ENCODE results near the gene RFX4.

DNA sequence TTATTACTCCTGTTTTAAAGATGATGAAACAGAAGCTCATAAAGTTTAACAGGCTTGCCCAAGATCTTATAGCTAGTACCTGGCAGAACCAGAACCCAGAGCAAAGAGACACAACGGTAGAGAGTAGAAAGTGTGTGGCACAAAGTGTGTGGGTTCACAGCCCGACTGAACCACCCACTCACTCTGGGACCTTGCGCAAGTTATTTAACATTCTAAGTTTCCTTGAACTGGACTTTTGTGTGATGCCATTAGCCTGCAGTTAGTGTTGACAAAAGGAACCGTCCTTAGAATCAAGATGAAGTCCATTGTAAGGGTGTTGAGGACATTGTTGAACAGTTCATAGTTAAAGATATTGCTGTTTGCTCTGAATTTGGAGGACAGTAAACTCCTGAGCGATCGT, 161.8 kb downstream of the RFX4 start:
- no peak for TF ChIP-seq POLR2AphosphoS5 (IDR thresholded peaks at IDR 0.05)
- TF ChIP-seq, protein P1, sequence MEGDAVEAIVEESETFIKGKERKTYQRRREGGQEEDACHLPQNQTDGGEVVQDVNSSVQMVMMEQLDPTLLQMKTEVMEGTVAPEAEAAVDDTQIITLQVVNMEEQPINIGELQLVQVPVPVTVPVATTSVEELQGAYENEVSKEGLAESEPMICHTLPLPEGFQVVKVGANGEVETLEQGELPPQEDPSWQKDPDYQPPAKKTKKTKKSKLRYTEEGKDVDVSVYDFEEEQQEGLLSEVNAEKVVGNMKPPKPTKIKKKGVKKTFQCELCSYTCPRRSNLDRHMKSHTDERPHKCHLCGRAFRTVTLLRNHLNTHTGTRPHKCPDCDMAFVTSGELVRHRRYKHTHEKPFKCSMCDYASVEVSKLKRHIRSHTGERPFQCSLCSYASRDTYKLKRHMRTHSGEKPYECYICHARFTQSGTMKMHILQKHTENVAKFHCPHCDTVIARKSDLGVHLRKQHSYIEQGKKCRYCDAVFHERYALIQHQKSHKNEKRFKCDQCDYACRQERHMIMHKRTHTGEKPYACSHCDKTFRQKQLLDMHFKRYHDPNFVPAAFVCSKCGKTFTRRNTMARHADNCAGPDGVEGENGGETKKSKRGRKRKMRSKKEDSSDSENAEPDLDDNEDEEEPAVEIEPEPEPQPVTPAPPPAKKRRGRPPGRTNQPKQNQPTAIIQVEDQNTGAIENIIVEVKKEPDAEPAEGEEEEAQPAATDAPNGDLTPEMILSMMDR (IDR thresholded peaks at IDR 0.05), result no peak
